HG03342 (cell line): ENCODE measurements around the gene MRPS22.

Source experiments
- ATAC-seq: cut with Tn5 transposase; IDR thresholded peaks from one replicate; pipeline ENCODE4 v1.9.1; 2021; ENCODE audit warnings: mild to moderate bottlenecking, moderate library complexity; ENCODE audit not compliant: unreplicated experiment

Gene MRPS22

GRCh38 chr3:139343895-139344856, at the start of gene MRPS22:
Gene MRPS22, plus strand, starts transcription at chr3:139344020. Its CDS starts 7 bp downstream, at chr3:139344027.
- ATAC-seq, result peak; percentile 99

DNA sequence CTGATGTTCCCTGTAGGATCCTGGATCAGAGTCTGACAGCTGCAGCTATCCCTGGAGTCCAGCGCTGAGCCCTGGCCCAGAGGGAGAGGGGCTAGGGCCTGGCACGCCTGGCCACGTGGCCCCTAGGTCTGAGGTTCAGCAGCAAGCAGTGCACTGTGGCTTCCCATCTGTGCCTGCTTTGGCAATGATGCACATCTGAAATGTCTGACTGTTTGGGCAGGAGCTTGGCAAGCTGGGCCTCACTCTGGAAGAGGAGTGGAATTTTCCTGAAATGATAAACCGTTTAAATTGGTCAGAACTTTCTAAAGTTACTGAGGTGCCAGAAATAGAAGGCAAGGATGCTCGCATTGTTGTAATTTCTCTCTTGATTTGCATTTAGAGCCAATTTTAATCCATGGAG, 48.8 kb upstream of the MRPS22 start:
- no peak for ATAC-seq

GRCh38 chr3:139296141-139296718, 47.6 kb upstream of the MRPS22 start:
- no peak for ATAC-seq

DNA sequence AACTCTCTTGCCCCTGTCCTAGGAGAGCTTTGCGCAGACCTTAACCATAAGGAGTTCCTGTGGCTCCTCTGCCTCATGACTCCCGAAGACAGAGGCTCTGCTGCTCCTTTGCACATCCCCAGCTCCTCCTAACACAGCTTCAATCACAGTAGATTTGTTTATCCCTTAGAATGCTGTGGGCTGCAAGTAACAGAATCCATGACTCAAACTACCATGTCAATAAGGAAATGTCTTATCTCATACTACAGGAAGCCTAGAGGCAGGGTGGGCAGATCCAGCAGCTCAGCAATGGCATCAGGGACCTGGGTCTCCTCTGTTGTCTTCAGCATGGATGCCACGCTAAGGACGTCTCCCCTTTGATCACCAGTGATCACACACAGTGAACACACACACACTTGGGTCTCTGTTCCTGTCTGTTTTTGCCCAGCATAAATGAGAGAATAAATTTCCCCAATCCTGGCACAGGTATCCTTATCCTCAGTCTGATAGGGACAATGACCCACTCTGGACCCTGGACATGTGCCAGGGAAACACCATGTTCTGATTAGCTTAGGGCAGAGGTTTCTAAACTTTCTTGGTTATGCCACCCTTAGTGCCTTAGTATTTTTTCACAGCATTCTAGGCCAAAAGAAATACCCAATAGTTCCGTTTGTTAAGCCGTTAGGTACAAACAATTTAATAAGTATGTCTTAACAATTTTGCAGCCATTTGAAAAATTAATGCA, 46.1 kb upstream of the MRPS22 start:
- ATAC-seq, result no peak

DNA sequence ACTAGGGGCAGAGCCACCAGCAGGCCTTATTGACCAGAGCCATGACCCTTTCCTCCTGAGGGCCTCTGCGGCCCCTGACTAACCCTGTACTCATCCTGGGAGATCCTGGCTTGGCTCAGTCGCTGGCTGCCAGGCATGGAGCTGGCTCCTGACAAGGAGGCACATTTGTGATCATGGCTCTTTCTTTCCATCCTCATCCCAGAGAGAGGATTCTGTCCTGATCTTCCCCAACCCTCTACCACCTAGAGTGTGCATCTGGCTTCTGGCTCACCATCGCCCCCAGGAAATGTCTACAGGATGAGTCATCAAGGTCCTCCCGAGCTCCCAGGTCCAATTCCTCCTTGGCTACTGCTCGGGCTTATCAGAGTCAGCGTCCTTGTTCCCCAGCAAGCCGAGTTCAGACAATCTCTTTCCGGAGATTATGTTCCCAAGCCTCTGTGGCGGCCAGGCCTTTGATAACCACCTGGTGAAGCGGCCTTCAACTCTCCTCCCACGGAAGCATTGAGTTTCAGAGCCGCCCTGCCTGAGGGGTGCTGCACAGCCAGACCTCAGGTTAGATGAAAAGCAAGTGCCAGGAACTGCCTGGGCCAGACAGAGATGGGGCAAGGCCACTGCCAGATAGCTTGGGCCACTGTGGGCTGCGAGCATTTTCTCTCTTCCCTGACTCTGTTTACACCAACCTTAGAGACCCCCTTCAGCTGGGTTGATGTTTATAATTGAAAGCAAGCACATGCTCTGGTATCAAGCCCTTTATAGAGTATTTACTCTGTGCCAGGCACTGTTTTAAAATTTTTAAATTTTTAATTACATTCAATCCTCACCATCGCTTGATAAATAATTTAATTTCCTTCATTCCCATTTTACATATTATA, 44.3 kb upstream of the MRPS22 start:
- ATAC-seq, result no peak

GRCh38 chr3:139300416-139300815, 43.4 kb upstream of the MRPS22 start:
- no peak for ATAC-seq

DNA sequence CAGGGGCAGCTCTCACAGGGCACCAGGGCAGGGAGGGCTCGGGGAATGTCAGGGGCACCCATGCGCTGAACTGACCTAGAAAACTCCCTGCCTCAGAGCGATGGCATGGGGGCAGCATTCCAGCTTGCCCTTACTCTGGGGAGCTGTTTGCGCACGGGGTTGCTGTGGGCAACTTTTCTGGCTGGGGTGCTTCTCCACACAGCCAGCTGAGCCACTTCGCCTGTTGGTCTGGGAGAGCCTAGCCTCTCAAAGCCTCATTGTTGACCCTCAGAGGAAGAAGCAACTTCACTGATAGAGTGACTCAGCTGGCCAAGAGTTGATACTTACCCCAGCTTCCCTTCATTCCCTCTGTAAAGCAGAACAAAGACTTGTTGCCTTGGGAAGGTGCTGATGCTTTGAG, 42.6 kb upstream of the MRPS22 start:
- ATAC-seq, result no peak

GRCh38 chr3:139301654-139302053, 42.2 kb upstream of the MRPS22 start:
- ATAC-seq, result no peak

GRCh38 chr3:139302084-139302800, 41.6 kb upstream of the MRPS22 start:
- no peak for ATAC-seq

DNA sequence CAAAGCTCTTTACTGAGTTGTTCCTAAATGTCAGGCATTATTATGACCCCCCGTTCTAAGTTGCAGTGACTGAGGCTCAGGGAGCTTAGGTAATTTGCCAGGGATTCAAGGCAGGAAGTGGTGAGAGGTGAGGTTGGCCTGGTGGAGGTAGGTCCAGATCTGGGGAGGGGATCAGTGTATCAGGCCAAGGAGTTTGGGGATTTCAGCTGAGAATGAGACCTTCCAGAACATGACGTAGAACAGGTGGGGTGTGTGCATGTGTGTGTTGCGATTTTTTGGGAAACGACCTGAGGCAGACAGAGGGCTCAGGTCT, 41.1 kb upstream of the MRPS22 start:
- ATAC-seq, result no peak

DNA sequence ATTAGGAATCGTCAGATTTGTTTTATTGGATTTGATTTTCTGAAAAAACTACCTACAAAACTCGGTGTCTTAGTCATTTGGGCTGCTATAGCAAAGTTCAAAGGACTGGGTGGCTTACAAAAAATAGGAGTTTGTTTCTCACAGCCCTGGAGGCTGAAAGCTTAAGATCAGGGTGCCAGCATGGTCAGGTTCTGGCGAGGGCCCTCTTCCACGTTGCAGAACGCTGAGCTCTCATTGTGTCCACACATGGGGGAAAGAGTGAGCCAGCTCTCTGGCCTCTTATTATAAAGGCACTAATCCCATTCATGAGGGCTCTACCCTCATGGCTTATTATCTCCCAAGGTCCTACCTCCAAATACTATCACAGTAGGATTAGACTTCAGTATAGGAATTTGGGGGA, 40.6 kb upstream of the MRPS22 start:
- ATAC-seq, result no peak

DNA sequence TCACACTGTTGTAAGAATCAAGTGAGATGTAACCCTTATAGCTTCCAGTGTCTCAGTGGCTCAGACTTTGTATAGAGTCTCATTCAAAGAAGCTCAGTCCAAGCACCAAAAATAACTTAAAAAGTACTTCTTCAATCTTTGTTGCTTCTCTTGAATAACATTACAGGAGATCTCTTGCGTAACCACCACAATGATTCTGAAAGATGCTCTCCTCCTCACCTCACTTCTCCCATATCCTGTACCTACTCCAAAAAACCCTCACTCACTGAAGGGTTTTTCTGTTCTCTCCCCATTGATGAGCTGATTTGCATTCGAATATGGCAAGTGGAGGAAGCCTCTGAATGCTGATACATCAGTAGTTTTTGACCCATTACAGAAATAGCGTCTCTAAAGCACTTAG, 39.4 kb upstream of the MRPS22 start:
- no peak for ATAC-seq

- ATAC-seq, result no peak
Measured at GRCh38 chr3:139306078-139306477, 37.7 kb upstream of the MRPS22 start.

DNA sequence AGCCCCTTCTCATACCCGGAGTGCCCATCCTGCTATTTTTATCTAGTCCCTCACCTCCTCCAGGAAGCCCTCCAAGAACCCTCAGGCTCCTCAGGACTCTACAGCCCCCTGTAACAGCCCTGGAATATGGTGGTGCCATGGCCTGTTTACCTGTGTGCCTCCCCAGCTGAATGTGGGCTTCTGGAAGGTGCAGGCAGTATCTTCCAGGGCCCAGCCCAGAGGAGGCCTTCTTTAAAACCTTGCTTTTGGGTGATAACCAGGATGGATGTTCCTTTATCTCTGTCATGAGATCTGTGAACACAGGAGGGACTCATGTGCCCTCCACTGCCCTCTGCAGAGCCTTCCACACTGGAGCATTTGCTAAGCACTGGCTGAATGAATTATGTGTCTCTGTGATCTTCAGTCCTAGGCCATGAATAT, 36.7 kb upstream of the MRPS22 start:
- no peak for ATAC-seq

DNA sequence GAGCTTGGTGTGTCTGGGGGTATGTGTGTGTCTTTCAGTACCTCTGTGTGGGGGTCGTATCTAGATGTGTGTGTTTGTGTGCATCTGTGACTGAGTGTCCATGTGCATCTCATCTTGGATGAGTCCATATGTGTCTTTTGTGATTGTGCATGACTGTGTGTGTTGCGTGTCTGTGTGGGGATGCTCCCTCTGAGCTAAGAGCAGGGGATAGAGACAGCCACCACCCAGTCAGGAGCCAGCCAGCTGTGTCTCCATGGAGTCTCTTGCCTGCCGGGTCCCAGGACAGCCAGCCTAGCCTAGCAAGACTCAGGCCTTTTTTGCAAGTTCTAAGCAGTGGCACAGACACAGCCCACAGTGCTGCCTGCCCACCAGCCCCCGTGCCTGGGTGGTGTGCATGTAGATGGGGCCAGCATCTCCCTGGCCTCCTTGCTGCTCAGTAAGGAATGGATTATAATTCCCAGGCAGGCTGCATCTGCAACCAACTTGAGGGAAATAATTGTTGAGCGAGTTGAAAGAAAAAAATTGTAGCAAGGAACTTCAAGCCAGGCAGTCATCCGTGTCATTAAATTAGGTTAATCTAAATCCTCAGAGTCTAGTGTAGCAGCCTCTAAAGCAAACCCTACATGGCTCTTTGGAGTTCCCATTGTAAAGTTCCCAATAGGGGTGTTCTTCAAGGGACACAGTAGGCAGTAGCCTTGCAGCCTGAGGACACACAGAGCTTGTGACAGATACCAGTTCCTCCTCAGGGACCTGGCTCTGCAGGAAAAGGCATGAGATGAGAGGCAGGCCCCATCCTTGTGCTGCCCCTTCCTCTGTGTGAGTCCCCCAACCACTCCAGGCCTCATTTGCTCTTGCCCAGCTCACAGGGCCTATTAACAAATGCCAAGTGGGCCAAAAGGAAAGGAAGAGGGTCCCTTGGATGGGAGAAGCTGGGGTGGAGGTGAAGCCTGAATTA, 35.9 kb upstream of the MRPS22 start:
- ATAC-seq, result no peak

GRCh38 chr3:139308560-139308959, 35.3 kb upstream of the MRPS22 start:
- ATAC-seq, result no peak

DNA sequence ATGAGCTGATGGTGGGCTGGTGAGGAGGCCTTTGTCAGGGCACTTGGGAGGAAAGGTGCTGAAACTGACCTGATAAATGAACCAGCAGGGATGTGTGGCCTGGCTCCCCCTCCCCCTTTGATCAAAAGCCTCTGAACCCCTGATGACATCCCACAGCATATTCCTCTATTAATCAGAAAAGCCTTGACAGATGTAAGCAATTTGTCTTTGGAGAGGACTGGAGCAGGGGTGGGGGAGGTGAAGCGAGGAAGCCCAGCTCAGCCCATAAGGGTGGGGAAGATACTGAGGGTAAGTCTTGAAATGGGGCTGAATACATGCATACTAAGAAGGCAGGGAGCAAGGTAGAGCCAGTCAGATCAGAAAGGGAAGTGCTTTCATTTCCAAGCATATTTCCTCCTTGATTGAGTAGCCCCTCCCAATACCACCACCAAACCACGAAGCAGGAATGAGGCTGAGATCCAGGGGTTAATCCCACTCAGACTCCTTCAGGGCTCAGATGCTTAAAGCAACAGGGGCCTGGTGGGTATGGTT, 34.7 kb upstream of the MRPS22 start:
- no peak for ATAC-seq

DNA sequence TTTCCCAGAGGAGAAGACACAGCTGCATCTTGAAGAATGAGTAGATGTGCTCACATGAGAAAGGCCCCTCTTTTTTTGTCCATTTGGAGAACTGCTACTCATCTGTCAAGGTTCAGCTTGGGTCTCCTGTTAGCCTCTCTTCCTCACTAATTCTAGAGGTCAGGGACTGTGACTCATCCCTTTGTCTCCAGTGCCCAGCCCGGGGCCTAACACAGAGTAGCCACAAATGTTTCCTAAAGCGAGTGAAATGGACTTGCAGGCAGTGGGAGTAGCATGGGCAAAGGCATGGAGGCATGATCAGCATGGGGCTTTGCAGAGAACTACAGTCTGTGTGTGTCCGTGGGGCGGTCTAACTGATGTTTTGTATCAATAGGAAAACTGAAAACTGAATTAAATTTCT, 33.9 kb upstream of the MRPS22 start:
- ATAC-seq, result no peak

DNA sequence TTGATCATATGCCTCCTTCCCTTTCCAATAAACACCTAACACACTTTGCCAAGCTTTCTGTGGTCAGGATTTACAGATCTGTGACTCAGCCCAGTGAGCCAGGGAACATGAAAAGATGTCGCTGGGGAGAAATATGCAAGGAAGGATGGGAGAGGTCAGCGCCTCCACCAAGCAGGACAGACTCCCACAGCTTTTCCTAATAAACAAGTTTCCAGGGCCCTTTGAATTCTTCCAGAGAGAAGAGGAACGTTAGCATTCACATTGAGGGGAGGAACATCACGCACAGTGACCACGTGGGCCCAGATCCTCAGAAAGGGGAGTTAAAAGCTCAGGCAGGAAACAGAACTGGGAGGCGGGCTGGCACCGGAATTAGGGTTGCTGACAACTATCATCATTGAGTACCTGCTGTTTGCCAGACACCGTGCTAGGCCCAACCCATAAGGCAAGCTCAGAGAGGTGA, 33.3 kb upstream of the MRPS22 start:
- no peak for ATAC-seq
